Lower leg skin (tissue), 4 donors: Measurements from ENCODE around the gene MAP1B. TPM values are rescaled to one million over a fixed set of nuclear protein-coding genes. Genes with fewer than 3 reads are reported as not detected.

Experiments used
- DNase-seq, 2 donors: peaks; one replicate each; pipeline ENCODE4 v3.0.0-alpha.2; 2019; ENCODE audit warnings: low spot score in 2 of 2
- H3K4me3 ChIP-seq: fragments of 200-600 bp; sonication (generic); 2 replicates; pipeline ENCODE4 v1.5.1; 2017; ENCODE audit warnings: mild to moderate bottlenecking, low read depth; ENCODE audit not compliant: poor library complexity, severe bottlenecking
- POLR2A ChIP-seq, 2 donors: fragments of 450-650 bp; IDR thresholded peaks; one replicate each; pipeline ENCODE4 v1.6.1; 2016 to 2017; ENCODE audit warnings: antibody characterized with exemption in 2 of 2, mild to moderate bottlenecking in 1 of 2, moderate library complexity in 1 of 2
- WGBS, 2 donors: methylation state at CpG; one replicate each; pipeline ENCODE4 v1.1.5; 2018; 5-methylcytosine and 5-hydroxymethylcytosine counted together
- intact Hi-C: fragments of 100-400 bp; cut with DNase I; formaldehyde crosslinking; loops from one replicate; pipeline ENCODE4 v1.15.0; 2023; ENCODE audit warnings: low total_unique reads
- total RNA-seq, 4 donors: library from RNA; depleted of rRNA; stranded (reverse); fragments of >200 nt; gene quantifications; one replicate each; pipeline ENCODE4 v1.1.0, GENCODE V29; 2016
- TF ChIP-seq, protein P1 (sequence below), 3 donors: fragments of 450-650 bp; IDR thresholded peaks; one replicate each; pipeline ENCODE4 v1.5.1; 2016; ENCODE audit warnings: antibody characterized with exemption in 3 of 3, mild to moderate bottlenecking in 3 of 3, moderate library complexity in 2 of 3

MAP1B gene
- total RNA-seq, 4 donors from 2014 or later, result 26.3 to 218 (median 73.9) TPM

DNA sequence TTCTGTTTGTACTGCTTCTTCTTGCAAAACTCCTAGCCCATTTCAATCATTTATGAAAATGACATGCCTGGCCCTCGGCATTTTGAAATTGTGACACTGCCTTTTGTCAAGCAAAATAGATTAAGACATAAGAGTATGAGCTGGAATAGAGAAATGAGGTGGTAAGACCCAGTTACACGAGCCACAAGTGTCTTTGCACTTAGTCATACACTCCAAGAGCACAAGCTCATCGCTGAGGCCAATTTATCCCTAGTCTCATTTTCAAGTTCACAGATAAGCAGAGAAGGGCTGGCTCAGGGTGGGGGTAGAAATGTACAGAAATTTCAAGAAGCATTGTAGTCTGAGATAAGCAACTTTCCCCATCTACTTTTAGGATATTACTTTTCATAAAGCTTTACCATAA, 40.6 kb upstream of the MAP1B start:
- 56 to 61% methylated on average over 3 of the region's 3 CpGs for WGBS, 2 donors
- intact Hi-C loops, result no loop called here
- TF ChIP-seq, protein P1, sequence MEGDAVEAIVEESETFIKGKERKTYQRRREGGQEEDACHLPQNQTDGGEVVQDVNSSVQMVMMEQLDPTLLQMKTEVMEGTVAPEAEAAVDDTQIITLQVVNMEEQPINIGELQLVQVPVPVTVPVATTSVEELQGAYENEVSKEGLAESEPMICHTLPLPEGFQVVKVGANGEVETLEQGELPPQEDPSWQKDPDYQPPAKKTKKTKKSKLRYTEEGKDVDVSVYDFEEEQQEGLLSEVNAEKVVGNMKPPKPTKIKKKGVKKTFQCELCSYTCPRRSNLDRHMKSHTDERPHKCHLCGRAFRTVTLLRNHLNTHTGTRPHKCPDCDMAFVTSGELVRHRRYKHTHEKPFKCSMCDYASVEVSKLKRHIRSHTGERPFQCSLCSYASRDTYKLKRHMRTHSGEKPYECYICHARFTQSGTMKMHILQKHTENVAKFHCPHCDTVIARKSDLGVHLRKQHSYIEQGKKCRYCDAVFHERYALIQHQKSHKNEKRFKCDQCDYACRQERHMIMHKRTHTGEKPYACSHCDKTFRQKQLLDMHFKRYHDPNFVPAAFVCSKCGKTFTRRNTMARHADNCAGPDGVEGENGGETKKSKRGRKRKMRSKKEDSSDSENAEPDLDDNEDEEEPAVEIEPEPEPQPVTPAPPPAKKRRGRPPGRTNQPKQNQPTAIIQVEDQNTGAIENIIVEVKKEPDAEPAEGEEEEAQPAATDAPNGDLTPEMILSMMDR (IDR thresholded peaks at IDR 0.05), result no peak
- no peak for TF ChIP-seq POLR2A (IDR thresholded peaks at IDR 0.05)

DNA sequence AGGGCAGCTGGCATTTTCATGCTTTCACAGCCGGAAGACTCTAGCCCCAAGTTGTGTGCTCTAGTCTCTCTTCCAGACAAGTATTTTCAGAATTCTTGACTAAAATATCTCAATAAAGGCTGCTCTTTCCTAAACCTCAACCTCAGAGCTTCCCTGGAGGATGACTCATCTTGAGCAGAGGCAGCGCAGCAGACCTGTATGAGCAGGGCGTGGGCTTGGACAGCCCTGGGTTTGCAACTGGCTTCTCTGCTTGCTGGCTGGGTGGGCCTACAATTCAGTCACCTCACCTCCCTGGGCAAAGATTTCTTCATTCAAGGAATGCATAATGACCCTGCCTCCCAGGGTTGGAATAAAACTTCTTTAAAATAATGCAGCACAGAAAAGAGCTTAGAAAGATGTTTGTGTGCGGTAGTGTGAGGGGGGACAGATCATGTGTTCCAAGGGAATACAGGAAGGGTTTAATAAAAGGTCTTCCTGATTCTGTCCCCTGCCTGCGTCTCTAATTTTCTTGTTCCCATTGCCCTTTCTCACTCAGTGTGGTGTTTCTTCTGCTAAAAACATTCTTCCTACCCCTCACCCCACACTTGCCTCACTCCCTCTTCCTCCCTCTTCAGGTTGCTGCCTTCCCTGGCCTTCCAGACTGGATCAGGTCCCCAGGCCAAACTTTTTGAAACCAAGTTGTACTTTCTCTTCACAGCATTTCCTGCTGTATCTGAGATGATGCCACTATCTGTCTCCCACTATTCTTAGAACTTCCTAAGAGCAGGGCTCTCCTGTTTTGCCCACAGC, 39.4 kb upstream of the MAP1B start:
- DNase-seq, result no peak
- WGBS, 2 donors, result 65 to 74% methylated on average over 5 of the region's 5 CpGs
- intact Hi-C loops, result no loop called here
- no peak overlapping the region for H3K4me3 ChIP-seq
- TF ChIP-seq POLR2A (IDR thresholded peaks at IDR 0.05), result no peak
- TF ChIP-seq, protein P1 (IDR thresholded peaks at IDR 0.05), result no peak

More for the DNA sequence above, 40.6 kb upstream of the MAP1B start:
- DNase-seq, result no peak
- H3K4me3 ChIP-seq, result no peak overlapping the region

DNA sequence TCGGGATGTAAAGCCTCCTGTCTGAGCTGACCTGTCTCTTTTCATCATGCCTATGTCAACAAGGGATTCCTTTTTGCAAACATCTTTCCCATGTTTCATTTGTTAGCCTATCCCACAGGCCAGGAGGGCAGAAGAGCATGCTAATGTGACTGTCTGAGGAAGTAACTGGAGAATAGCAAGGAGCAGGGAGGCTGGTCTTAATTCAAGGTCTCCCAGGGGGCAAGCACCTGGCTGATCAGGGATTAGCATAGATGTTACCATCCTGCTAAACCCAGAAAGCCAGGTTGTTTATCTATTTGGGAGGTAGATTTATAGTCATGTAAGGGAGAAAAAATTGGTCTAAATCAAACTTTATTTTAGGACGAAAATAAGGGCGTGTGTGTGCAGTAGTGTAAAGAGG, 36.7 kb upstream of the MAP1B start:
- intact Hi-C loops, result no loop called here
- DNase-seq, result no peak
- WGBS, 2 donors, result 71 to 84% methylated on average over 3 of the region's 3 CpGs
- TF ChIP-seq, protein P1 (IDR thresholded peaks at IDR 0.05), result no peak
- no peak for TF ChIP-seq POLR2A (IDR thresholded peaks at IDR 0.05)
- H3K4me3 ChIP-seq, result no peak overlapping the region

DNA sequence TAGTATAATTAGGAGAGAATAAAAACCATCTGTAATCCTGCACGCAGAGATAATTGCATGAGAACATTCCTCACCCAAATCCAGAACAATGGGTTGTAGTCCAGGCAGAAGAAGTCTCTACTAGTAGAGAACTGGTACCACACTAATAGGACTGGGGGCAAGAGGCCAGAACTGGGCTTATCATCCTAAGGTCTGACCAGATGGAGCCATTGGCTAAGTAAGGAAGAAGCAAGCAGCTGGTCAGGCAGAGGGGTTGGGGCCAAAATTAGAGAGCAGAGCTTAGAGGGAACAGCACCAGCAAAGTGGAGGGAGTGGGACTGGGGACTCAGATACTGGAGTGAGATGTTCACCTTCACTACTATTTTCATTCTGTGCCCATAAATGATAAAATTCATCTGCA, 35.4 kb upstream of the MAP1B start:
- no peak for TF ChIP-seq POLR2A (IDR thresholded peaks at IDR 0.05)
- TF ChIP-seq, protein P1 (IDR thresholded peaks at IDR 0.05), result no peak
- WGBS, 2 donors, result 69 to 73% methylated on average over 1 of the region's 1 CpG
- H3K4me3 ChIP-seq, result no peak overlapping the region
- intact Hi-C loops, result no loop called here
- DNase-seq, result no peak

DNA sequence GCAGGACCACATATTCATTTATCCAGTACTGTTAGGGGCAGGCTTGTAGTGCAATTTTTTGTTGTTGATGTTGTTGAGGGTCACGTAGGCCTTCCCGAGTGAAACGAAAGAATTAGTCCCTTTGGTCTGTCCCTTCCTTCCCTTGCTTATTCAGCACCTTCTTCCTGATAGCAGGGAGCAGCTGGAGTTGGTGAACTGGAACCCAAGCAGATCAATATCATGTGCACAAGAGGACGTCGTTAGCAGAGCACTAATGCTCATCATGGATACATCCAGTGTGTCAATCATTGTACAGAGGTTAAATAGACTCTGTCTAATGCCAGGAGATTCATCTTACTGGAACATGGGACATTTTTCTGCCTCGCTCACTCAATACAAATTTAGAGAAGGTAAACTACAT, 33.0 kb upstream of the MAP1B start:
- DNase-seq, result no peak
- no peak for TF ChIP-seq POLR2A (IDR thresholded peaks at IDR 0.05)
- TF ChIP-seq, protein P1 (IDR thresholded peaks at IDR 0.05), result no peak
- no peak overlapping the region for H3K4me3 ChIP-seq
- intact Hi-C loops, result no loop called here
- 81 to 83% methylated on average over 6 of the region's 6 CpGs for WGBS, 2 donors

DNA sequence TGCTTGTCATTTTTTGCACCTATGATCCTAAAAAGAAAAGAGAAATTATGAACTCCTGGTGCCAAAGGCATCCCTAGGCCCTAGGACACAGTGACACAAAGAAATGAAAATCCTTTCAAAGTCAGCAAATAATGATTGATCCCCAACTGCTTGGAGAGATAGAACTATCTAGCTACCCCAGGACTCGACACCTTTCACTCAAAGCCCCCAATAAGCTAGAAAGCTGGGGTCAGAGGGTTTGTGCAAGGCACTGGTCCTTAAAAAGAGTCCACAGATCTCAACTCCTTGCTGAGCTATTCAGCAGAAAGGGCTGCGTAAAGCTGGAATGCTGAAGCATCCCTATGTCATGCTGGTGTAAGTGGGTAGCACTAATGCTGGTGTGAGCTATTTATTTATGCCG, 31.8 kb upstream of the MAP1B start:
- no peak for DNase-seq
- intact Hi-C loops, result no loop called here
- TF ChIP-seq POLR2A (IDR thresholded peaks at IDR 0.05), result no peak
- TF ChIP-seq, protein P1 (IDR thresholded peaks at IDR 0.05), result no peak
- H3K4me3 ChIP-seq, result no peak overlapping the region
- WGBS, 2 donors, result 90 to 96% methylated on average over 3 of the region's 3 CpGs
